GM06990 (cell line): ENCODE results near the gene SEC61G.

Experiments used
- DNase-seq: peaks from one replicate; pipeline ENCODE4 v3.0.0-alpha.2; 2011; ENCODE audit not compliant: insufficient read length; ENCODE audit errors: extremely low read depth
- H3K27me3 ChIP-seq: replicated peaks from 2 replicates; pipeline ENCODE4 v1.6.0; 2011; ENCODE audit warnings: low read length; ENCODE audit not compliant: control insufficient read depth, insufficient read depth
- H3K36me3 ChIP-seq: 2 replicates; pipeline ENCODE4 v1.5.1; 2011; ENCODE audit warnings: low read length; ENCODE audit not compliant: control insufficient read depth, insufficient read depth
- H3K4me3 ChIP-seq: replicated peaks from 2 replicates; pipeline ENCODE4 v1.5.1; 2011; ENCODE audit warnings: low read depth, mild to moderate bottlenecking, control low read depth, low read length
- CTCF ChIP-seq: IDR thresholded peaks from 2 replicates; pipeline ENCODE4 v1.5.1; 2011; ENCODE audit warnings: low read length, control low read depth, mild to moderate bottlenecking, inconsistent platforms; ENCODE audit not compliant: insufficient read depth, poor library complexity, severe bottlenecking

SEC61G gene

DNA sequence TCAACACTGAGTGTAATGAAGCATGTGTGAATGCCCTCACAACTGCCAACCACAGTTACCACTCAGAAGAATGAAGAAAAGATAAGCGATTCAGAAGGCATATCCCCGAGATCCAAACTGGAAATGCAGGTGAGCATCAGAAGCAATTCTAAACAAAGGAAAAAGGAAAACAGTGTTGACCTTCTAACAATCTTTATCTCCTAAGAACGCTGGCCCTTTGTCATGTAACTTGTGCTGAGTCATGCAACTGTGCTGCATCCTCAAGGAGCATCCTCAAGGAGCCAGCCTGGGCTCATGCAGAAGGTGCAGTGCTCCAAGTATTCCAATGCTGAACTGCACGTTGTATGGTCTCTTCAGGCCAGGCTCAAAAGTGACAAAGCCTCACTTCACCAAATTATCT is 30.6 kb downstream of the SEC61G start:
- no peaks in the 10 kb centered on the region; the same call in 1 of the 2 replicates for H3K27me3 ChIP-seq
- no peaks in the 10 kb centered on the region for H3K36me3 ChIP-seq
- H3K4me3 ChIP-seq, result no peak overlapping the region
- no peak for DNase-seq
- no peak for TF ChIP-seq CTCF

DNA sequence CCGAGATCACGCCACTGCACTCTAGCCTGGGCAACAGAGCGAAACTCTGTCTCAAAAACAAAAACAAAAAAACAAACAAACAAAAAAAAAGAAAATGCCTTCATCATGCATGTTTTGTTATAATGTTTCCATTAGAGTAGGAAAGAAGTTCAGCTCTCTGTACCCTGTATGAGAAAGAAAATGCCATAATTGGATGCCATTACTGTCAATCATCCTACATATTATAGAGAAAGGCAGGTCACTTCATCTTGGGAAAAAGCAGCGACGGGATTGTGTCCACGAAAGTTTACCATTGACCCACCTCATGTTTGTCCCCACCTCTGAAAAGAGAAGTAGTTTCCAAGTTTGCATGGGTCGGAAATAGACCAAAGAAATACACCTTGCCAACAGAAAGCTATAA is 33.8 kb downstream of the SEC61G start:
- no peak for TF ChIP-seq CTCF

DNA sequence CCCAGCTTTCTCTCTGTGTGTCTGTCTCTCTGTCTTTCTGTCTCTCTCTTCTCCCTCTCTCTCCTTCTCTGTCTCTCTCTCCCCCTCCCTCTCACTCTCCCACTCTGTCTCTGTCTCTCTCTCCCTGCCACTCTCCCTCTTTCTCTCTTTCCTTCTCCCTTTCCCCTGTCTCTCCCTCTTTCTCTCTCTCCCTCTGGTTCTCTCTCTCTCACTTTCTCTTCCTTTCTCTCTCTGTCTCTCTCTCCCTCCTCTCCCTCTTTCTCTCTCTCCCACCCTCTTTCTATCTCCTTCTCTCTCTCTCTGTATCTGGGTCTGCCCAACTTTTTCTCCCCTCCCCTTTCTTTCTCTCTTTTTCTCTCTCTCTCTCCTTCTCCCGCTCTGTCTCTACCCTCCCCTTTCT is 36.5 kb downstream of the SEC61G start:
- H3K27me3 ChIP-seq, result no peaks in the 10 kb centered on the region
- H3K4me3 ChIP-seq, result no peak overlapping the region
- TF ChIP-seq CTCF, result no peak
- no peak for DNase-seq
- H3K36me3 ChIP-seq, result no peaks in the 10 kb centered on the region

More for the DNA sequence above, 33.8 kb downstream of the SEC61G start:
- Histone ChIP-seq H3K27me3 (no peaks in the 10 kb centered on the region; the same call in 1 of the 2 replicates), H3K36me3 (no peaks in the 10 kb centered on the region), H3K4me3 (no peak overlapping the region)
- no peak for DNase-seq

- Histone ChIP-seq H3K27me3 (no peaks in the 10 kb centered on the region), H3K4me3 (no peak overlapping the region), H3K36me3 (no peaks in the 10 kb centered on the region)
- no peak for DNase-seq
- TF ChIP-seq CTCF, result no peak
Observed at GRCh38 chr7:54722026-54722425, 37.0 kb downstream of the SEC61G start.

GRCh38 chr7:54719974-54720373 is 39.0 kb downstream of the SEC61G start:
- Histone ChIP-seq H3K27me3 (no peaks in the 10 kb centered on the region), H3K36me3 (no peaks in the 10 kb centered on the region), H3K4me3 (no peak overlapping the region)
- TF ChIP-seq CTCF, result no peak
- DNase-seq, result no peak

DNA sequence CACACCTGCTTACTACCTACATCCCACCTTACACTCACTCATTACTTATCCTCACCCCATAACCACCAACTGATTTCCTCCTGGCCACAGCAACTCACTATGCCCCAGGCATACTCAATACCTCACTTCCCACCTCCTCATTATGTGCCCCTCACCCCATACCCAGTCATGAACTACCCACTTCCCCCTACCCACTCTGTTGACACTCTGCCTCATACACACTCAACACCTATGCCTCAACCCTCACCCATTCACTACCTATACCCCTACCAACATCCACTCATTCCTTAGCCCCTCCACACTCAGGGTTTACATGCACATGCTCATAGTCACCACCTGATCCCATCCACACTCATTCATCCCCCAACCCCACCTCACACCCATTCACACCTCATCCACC is 39.6 kb downstream of the SEC61G start:
- no peaks in the 10 kb centered on the region for H3K27me3 ChIP-seq
- H3K4me3 ChIP-seq, result no peak overlapping the region
- no peaks in the 10 kb centered on the region for H3K36me3 ChIP-seq
- no peak for TF ChIP-seq CTCF
- no peak for DNase-seq
